Tibial nerve (tissue), 4 donors: ENCODE measurements around the gene FDXACB1. TPM values are rescaled to one million over a fixed set of nuclear protein-coding genes. Genes with fewer than 3 reads are reported as not detected.

Experiments
- DNase-seq, 2 donors: peaks; one replicate each; pipeline ENCODE4 v3.0.0-alpha.2; 2019; ENCODE audit warnings: low spot score in 2 of 2
- H3K27ac ChIP-seq, 4 donors: fragments of 200-600 bp; sonication (generic) in 3 of 4; one replicate each; pipeline ENCODE4 v1.5.1; 2017 to 2019; ENCODE audit warnings: mild to moderate bottlenecking in 1 of 4
- H3K27me3 ChIP-seq, 2 donors: fragments of 200-600 bp; sonication (generic) in 1 of 2; one replicate each; pipeline versions ENCODE4 v1.5.1 to v1.6.0; 2017 to 2019
- H3K36me3 ChIP-seq, 3 donors: fragments of 200-600 bp; sonication (generic); one replicate each; pipeline ENCODE4 v1.5.1; 2018 to 2019
- H3K4me1 ChIP-seq, 4 donors: fragments of 200-600 bp; sonication (generic) in 3 of 4; one replicate each; pipeline ENCODE4 v1.5.1; 2017 to 2019
- H3K4me3 ChIP-seq, 4 donors: fragments of 200-600 bp; sonication (generic) in 3 of 4; one replicate each; pipeline ENCODE4 v1.5.1; 2017 to 2019; ENCODE audit warnings: mild to moderate bottlenecking in 1 of 4, moderate library complexity in 1 of 4
- H3K9me3 ChIP-seq, 4 donors: fragments of 200-600 bp; sonication (generic) in 3 of 4; one replicate each; pipeline ENCODE4 v1.5.1; 2017 to 2019
- EP300 ChIP-seq, 2 donors: sonication (generic); formaldehyde crosslinking; IDR thresholded peaks; one replicate each; pipeline ENCODE4 v1.6.1; 2017; ENCODE audit warnings: antibody characterized with exemption in 2 of 2, mild to moderate bottlenecking in 1 of 2
- POLR2A ChIP-seq, 2 donors: fragments of 450-650 bp; IDR thresholded peaks; one replicate each; pipeline ENCODE4 v1.6.1; 2017; ENCODE audit warnings: antibody characterized with exemption in 2 of 2, mild to moderate bottlenecking in 2 of 2, moderate library complexity in 2 of 2
- WGBS, 2 donors: methylation state at CpG; one replicate each; pipeline ENCODE4 v1.1.5; 2018; 5-methylcytosine and 5-hydroxymethylcytosine counted together
- total RNA-seq, 4 donors: library from RNA; depleted of rRNA; stranded (reverse); fragments of >200 nt; gene quantifications; one replicate each; pipeline ENCODE4 v1.1.0, GENCODE V29; 2016
- TF ChIP-seq, protein P1 (sequence below), 5 experiments: fragments of 200-600 bp in 3 of 5; fragments of 450-650 bp in 2 of 5; sonication (generic) in 3 of 5; IDR thresholded peaks; one replicate each; pipeline ENCODE4 v1.5.1; 2016 to 2019; ENCODE audit warnings: antibody characterized with exemption in 5 of 5, mild to moderate bottlenecking in 3 of 5, moderate library complexity in 2 of 5

Gene FDXACB1
- total RNA-seq, 4 donors from 2014 or later, result 1.1 to 3.0 (median 1.7) TPM

DNA sequence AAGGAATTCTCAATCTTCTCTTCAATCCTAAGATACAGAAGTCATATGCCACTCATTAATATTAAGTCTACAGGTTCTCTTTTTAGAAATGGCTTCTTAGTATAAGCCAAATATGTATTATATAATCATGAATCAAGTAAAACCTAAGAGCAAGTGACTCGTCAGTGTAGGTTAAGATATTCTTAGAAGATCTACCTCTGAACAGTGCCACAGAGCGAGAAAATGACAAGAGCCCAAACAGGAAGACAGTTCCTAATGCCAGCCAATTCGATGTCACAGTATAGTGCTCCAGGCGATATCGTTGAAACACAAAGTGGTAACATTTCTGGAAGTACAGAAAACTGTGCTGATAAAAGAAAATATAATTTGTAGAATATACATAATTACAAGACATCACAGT, 40.9 kb downstream of the FDXACB1 start:
- Histone ChIP-seq H3K36me3 (peaks cover 0 to 31% (median 0%) of the 10 kb centered on the region in 3 donors), H3K9me3 (no peaks in the 10 kb centered on the region), H3K4me3 (no peak overlapping the region), H3K27me3 (no peaks in the 10 kb centered on the region), H3K27ac (no peak overlapping the region), H3K4me1 (peaks cover 0 to 20% (median 0%) of the 10 kb centered on the region in 4 donors)
- DNase-seq, result no peak
- WGBS, 2 donors, result 89 to 93% methylated on average over 5 of the region's 5 CpGs
- TF ChIP-seq EP300 (IDR thresholded peaks at IDR 0.05) (no peak), POLR2A (IDR thresholded peaks at IDR 0.05) (no peak)
- TF ChIP-seq, protein P1, sequence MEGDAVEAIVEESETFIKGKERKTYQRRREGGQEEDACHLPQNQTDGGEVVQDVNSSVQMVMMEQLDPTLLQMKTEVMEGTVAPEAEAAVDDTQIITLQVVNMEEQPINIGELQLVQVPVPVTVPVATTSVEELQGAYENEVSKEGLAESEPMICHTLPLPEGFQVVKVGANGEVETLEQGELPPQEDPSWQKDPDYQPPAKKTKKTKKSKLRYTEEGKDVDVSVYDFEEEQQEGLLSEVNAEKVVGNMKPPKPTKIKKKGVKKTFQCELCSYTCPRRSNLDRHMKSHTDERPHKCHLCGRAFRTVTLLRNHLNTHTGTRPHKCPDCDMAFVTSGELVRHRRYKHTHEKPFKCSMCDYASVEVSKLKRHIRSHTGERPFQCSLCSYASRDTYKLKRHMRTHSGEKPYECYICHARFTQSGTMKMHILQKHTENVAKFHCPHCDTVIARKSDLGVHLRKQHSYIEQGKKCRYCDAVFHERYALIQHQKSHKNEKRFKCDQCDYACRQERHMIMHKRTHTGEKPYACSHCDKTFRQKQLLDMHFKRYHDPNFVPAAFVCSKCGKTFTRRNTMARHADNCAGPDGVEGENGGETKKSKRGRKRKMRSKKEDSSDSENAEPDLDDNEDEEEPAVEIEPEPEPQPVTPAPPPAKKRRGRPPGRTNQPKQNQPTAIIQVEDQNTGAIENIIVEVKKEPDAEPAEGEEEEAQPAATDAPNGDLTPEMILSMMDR (IDR thresholded peaks at IDR 0.05), result no peak

DNA sequence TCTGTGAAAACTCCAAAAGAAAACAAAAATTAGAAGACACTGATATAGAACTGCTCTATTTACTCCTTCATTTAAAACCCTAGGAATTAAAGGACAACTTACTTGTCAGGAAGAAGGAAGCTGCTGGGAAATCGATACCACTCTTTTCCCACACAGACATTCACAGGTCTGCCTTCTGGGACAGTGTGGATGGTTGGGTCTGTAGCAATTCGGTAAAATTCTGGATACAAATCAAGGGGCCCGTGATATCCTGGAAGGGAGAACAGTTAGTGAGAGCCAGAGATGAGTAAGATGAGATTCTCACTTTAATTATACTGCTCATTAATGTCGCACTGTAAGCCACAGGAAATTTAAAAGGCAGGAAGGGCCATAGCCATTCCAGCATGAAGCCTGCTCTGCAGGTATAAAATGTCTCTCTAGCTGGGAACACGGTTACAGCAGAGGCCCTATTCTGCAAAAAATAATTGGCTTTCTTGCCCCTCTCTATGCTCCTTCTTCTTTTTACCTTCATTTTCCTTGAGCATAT, 41.5 kb downstream of the FDXACB1 start:
- no peak overlapping the region for H3K4me3 ChIP-seq
- 74 to 84% methylated on average over 5 of the region's 5 CpGs for WGBS, 2 donors
- peak overlapping the region in 1 of 4 donors; percentile 65 for H3K27ac ChIP-seq
- H3K9me3 ChIP-seq, result no peaks in the 10 kb centered on the region
- H3K36me3 ChIP-seq, result peaks cover 0 to 32% (median 0%) of the 10 kb centered on the region in 3 donors
- TF ChIP-seq EP300 (IDR thresholded peaks at IDR 0.05) (no peak), POLR2A (IDR thresholded peaks at IDR 0.05) (no peak)
- TF ChIP-seq, protein P1 (IDR thresholded peaks at IDR 0.05), result no peak
- H3K27me3 ChIP-seq, result no peaks in the 10 kb centered on the region
- DNase-seq, result no peak
- H3K4me1 ChIP-seq, result peaks cover 0 to 20% (median 0%) of the 10 kb centered on the region in 4 donors

DNA sequence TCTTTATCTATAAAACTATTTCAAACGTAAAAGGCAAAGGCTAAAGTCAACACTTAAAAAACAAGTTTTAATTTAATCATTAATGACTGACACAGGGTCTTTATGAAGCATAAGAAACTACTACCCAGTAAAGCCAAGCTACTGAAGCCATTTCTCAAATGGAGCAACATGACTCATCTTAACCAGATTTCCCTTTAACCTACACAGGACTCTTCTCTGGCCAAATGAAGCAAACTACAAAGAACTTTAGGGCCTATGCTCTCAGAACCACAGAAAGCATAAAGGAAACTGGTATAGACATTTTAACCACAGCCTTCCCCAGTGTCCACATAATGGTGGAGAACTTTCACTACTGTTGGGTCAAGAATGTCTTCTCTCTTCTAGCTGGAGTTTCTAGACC, 42.2 kb downstream of the FDXACB1 start:
- Histone ChIP-seq H3K9me3 (no peaks in the 10 kb centered on the region), H3K4me3 (no peak overlapping the region), H3K4me1 (peaks cover 0 to 20% (median 0%) of the 10 kb centered on the region in 4 donors), H3K27ac (peak overlapping the region in 2 of 4 donors; percentile 65), H3K27me3 (no peaks in the 10 kb centered on the region), H3K36me3 (peaks cover 0 to 38% (median 0%) of the 10 kb centered on the region in 3 donors)
- no peak for DNase-seq
- TF ChIP-seq EP300 (IDR thresholded peaks at IDR 0.05) (no peak), POLR2A (IDR thresholded peaks at IDR 0.05) (no peak)
- TF ChIP-seq, protein P1 (IDR thresholded peaks at IDR 0.05), result no peak
- WGBS, 2 donors, result 57 to 64% methylated on average over 1 of the region's 1 CpG

DNA sequence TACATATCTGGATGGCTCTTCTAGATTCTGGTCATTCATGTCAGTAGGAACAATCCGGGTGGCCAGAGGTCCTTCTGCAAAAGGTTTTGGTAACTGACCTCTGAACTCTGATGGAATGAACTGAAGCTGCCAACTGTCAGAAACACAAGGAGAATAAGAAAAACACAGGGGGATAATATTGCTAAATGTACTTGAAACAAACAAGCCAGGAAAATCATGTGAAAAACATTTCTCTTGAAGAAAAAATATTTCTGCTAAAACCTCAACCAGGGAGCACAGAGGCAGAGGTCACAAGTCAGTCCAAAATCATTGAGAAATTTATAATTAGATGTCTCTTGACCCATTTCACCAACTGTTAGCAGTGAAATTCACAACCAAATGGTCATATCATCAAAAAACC, 42.8 kb downstream of the FDXACB1 start:
- peaks cover 0 to 20% (median 0%) of the 10 kb centered on the region in 4 donors for H3K4me1 ChIP-seq
- no peaks in the 10 kb centered on the region for H3K27me3 ChIP-seq
- TF ChIP-seq, protein P1 (IDR thresholded peaks at IDR 0.05), result no peak
- TF ChIP-seq EP300 (IDR thresholded peaks at IDR 0.05), result peak; percentile 27 to 75
- peak overlapping the region in 2 of 4 donors; percentile 65 for H3K27ac ChIP-seq
- peaks cover 0 to 44% (median 0%) of the 10 kb centered on the region in 3 donors for H3K36me3 ChIP-seq
- peak in 1 of 2 donors; percentile 31 for DNase-seq
- H3K9me3 ChIP-seq, result no peaks in the 10 kb centered on the region
- WGBS, 2 donors, result 52 to 65% methylated on average over 1 of the region's 1 CpG
- H3K4me3 ChIP-seq, result no peak overlapping the region

DNA sequence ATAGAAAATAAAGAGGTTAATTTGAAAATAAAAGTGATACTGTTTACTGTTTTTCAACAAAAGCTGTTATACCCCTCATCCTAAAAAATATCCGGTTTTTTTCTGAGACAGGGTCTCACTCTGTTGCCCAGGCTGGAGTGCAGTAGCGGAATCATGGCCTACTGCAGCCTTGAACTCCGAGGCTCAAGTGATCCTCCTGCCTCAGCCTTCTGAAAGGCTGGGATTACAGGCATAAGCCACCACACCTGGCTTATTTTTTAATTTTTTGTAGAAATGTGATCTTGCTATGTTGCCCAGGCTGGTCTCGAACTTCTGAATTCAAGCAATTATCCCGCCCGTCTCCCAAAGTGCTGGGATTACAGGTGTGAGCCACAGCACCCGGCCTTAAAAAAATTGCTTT, 43.3 kb downstream of the FDXACB1 start:
- Histone ChIP-seq H3K9me3 (no peaks in the 10 kb centered on the region), H3K27ac (peak overlapping the region in 2 of 4 donors; percentile 29 to 40), H3K36me3 (peaks cover 0 to 49% (median 0%) of the 10 kb centered on the region in 3 donors), H3K4me1 (peaks cover 0 to 20% (median 0%) of the 10 kb centered on the region in 4 donors), H3K27me3 (no peaks in the 10 kb centered on the region), H3K4me3 (no peak overlapping the region)
- no peak for DNase-seq
- WGBS, 2 donors, result 86 to 89% methylated on average over 7 of the region's 7 CpGs
- TF ChIP-seq POLR2A (IDR thresholded peaks at IDR 0.05), result no peak
- no peak for TF ChIP-seq EP300 (IDR thresholded peaks at IDR 0.05)
- TF ChIP-seq, protein P1 (IDR thresholded peaks at IDR 0.05), result no peak
